GM21825 (cell line): ENCODE measurements around the gene RSL24D1.
"Not testable (repeated sequence)": the region's sequence is repeated elsewhere in the genome, so short reads cannot be mapped to it uniquely, and the experiment has no call there.

ENCODE experiments used
- ATAC-seq: cut with Tn5 transposase; IDR thresholded peaks from one replicate; pipeline ENCODE4 v1.9.1; 2021; ENCODE audit warnings: mild to moderate bottlenecking, moderate library complexity; ENCODE audit not compliant: unreplicated experiment

RSL24D1 gene

GRCh38 chr15:55220606-55221005, 23.9 kb upstream of the RSL24D1 start:
- no peak for ATAC-seq

- ATAC-seq: no peak
Measured at GRCh38 chr15:55218056-55218455, 21.3 kb upstream of the RSL24D1 start.

GRCh38 chr15:55204464-55204863, 7.7 kb upstream of the RSL24D1 start:
- no peak for ATAC-seq

DNA sequence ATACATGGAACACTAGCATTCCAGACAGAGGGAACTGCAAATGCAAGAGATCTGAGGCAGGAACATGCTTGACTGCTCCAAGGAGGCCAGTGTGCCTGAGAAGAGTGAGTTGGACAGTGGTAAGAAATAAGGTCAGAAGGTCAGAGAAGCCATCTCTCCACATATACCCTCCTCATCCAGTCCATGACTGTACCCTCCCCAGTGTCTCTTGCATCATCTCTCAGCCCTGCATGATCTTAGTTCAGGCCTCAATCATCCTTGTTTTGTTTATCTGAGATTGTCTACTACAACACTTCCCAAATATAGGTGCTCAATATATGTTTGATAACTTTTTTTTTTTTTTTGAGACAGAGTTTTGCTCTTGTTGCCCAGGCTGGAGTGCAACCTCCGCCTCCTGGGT, 5.5 kb upstream of the RSL24D1 start:
- ATAC-seq: no peak

DNA sequence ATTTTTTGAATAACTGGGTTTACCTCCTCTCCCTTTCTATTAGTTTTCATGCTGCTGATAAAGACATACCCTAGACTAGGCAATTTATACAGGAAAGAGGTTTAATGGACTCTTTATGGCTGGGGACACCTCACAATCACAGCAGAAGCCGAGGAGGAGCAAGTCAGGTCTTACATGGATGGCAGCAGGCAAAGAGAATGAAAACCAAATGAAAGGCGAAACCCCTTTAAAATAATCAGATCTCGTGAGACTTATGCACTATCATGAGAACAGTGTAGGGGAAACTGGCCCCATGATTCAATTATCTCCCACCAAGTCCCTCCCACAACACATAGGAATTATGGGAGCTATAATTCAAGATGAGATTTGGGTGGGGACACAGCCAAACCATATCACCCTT, 2.0 kb upstream of the RSL24D1 start:
- no peak for ATAC-seq

DNA sequence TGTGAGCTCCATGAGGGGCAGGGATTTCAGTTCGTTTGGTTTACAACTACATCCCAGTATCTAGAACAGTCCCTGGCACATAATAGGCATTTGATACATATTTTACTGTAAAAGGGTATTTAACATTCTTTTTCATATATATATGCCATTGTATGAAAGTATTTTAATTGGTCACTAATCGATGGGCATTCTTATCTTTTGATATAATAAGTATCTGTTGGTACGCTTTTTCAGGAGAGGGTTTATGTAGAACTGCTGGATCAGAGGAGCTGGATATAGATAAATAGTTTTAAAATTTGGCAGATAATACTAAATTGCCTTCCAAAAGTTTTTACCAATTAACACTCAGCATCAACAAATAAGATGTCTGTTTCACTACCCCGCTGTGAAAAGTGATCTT, 978 bp upstream of the RSL24D1 start:
- no peak for ATAC-seq

GRCh38 chr15:55197362-55197705, 593 bp upstream of the RSL24D1 start:
- ATAC-seq: peak; percentile 11

GRCh38 chr15:55195996-55196395, 745 bp downstream of the RSL24D1 start:
- ATAC-seq: no peak

DNA sequence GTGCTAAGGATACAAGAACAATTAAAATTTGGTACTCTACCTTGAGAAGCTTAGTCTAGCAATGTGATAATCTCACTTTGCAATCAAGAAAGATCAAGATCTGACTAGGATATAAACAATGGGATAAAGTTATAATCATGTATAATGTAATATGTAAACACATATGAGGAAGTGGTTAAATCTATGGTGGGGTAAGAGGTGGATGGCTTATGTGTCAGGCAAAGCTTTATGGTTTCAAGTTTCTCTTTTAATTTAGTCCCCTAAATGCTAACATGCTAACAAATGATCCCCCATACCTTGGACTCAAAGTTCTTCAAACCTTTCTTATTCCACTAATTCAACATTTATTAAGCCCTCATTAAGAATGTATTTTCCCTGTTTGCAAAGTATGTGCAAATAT, 2.5 kb downstream of the RSL24D1 start:
- no peak for ATAC-seq

DNA sequence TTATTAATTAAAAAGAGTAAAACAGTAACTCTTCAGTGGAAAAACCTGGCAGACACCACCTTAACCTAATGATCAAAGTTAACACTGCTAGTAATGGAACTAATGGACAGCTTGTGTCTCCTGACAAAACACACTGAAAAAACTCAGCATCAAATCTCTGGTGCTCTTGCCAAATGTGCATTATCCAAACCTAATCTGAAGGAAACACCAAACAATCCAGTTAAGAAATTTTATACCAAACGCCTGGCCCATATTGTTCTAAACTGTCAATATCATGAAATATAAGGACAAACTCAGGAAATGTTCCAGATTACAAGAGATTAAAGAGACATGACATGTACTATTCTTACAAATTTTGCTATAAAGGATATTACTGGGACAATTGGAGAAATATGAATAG, 10.4 kb downstream of the RSL24D1 start:
- ATAC-seq: no peak

- ATAC-seq: no peak
Measured at GRCh38 chr15:55183679-55184078, 13.1 kb downstream of the RSL24D1 start.

DNA sequence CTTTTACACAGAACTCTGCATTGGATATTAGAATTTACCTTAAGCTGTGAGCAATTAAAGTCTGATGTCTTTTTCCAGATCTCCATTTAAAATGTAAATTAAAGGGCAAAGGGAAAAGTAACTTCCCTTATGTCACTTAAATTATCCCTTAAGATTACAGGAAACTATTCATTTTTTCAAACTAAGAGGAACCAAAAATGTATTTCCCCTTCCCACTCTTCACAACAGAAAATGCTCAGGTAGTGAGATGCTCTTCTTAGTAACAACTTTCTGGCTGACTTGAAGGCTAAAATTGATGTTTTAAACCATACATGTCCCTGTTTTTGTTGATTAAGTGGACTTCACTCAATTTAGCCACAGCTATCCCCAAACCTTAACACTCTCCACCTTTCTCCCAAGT, 17.6 kb downstream of the RSL24D1 start:
- no peak for ATAC-seq

DNA sequence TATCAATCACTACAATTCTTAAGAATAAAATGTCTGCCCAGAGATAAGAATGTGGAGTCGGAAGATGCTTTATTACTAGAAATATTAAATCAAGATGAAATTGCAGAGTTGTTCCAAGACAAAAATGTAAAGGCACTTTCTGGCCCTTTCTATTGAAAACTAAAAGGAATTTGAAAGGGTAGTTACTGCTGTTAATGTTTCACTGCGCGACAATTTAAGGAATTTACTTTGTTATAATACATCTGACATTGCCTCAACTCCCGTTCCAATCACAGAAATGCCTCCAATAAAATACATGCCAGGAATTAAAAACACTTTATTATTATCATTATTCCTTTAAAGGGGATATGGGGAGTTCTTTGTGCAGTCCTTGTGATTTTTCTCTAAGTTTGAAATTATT, 26.4 kb downstream of the RSL24D1 start:
- no peak for ATAC-seq

GRCh38 chr15:55168350-55168974, 28.3 kb downstream of the RSL24D1 start:
- ATAC-seq: peak; percentile 91

- ATAC-seq: no peak
Measured at GRCh38 chr15:55164284-55164683, 32.5 kb downstream of the RSL24D1 start.

GRCh38 chr15:55151631-55152030, 45.1 kb downstream of the RSL24D1 start:
- no peak for ATAC-seq

- not testable (repeated sequence) for ATAC-seq
Measured at GRCh38 chr15:55143132-55143531, 53.6 kb downstream of the RSL24D1 start.

GRCh38 chr15:55133972-55134371, 62.8 kb downstream of the RSL24D1 start:
- ATAC-seq: no peak

DNA sequence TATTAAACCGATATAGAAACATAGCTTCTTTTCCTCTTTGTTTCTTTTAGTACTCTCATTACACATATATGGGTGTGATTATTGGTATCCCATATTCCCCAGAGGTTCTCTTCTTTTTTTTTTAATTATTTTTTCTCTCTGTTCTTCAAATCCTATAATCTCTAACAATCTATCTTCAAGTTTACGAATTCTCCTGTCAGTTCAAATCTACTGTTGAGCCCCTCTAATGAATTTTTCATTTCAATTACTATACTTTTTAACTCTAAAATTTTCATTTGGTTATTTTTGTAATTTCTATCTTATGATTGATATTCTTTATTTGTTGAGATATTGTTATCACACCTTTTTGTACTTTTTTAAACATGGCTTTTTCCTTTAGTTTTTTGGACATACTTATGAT, 64.1 kb downstream of the RSL24D1 start:
- ATAC-seq: no peak
